ENCODE measurements around the gene ANGPTL3. TPM values are rescaled to one million over a fixed set of nuclear protein-coding genes. Genes with fewer than 3 reads are reported as not detected.

Gene ANGPTL3
- total RNA-seq, 4 donors from 2014 or later: not detected

DNA sequence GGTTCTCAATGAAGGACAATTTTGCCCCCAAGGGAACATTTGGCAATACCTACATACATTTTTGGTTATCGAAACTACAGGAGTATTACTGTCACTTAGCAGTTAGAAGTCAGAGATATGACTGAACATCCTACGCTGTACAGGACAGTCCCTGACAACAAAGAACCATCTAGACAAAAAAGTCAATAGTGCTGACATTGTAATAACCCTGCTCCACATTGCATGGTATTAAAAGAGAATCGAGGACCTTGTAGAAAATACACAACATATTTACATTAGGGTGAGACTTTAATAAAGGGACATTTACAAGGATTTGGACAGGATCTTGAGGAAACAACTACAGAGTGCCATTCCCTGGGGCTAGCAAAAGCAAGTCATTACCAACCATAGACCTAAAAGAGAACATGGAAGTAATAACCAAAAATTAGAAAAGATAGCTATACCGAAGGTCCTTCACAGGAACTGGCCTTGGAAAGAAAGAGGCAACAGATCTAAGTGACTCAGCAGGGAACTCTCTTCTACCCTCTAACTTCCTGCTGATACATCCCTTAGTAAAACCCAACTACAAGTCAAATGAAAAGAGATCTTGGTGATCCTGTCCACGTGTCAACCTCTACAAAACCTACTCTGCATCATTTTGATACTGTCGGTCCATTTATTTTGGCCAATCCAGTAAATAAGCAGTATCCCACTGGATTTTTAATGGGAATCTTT, 40.2 kb downstream of the ANGPTL3 start:
- Histone ChIP-seq H3K4me1 (no peaks in the 10 kb centered on the region), H3K9me3 (peaks cover 0 to 7% (median 0%) of the 10 kb centered on the region in 4 donors), H3K36me3 (peaks cover 0 to 58% (median 27%) of the 10 kb centered on the region in 4 donors), H3K4me3 (no peak overlapping the region), H3K27me3 (no peaks in the 10 kb centered on the region), H3K27ac (replicated peaks in 1 of 4) (no peak overlapping the region)
- 91% methylated on average over 6 of the region's 6 CpGs for WGBS
- intact Hi-C loops (cut with DNase I): no loop called here
- no peak for DNase-seq (ENCODE audit: extremely low spot score)
- TF ChIP-seq POLR2A (IDR thresholded peaks at IDR 0.05; ENCODE audit: low read depth): no peak
- no peak for TF ChIP-seq EP300 (IDR thresholded peaks at IDR 0.05)
- no peak for TF ChIP-seq POLR2AphosphoS5 (IDR thresholded peaks at IDR 0.05)
- TF ChIP-seq, protein P1, sequence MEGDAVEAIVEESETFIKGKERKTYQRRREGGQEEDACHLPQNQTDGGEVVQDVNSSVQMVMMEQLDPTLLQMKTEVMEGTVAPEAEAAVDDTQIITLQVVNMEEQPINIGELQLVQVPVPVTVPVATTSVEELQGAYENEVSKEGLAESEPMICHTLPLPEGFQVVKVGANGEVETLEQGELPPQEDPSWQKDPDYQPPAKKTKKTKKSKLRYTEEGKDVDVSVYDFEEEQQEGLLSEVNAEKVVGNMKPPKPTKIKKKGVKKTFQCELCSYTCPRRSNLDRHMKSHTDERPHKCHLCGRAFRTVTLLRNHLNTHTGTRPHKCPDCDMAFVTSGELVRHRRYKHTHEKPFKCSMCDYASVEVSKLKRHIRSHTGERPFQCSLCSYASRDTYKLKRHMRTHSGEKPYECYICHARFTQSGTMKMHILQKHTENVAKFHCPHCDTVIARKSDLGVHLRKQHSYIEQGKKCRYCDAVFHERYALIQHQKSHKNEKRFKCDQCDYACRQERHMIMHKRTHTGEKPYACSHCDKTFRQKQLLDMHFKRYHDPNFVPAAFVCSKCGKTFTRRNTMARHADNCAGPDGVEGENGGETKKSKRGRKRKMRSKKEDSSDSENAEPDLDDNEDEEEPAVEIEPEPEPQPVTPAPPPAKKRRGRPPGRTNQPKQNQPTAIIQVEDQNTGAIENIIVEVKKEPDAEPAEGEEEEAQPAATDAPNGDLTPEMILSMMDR (IDR thresholded peaks at IDR 0.05): no peak

DNA sequence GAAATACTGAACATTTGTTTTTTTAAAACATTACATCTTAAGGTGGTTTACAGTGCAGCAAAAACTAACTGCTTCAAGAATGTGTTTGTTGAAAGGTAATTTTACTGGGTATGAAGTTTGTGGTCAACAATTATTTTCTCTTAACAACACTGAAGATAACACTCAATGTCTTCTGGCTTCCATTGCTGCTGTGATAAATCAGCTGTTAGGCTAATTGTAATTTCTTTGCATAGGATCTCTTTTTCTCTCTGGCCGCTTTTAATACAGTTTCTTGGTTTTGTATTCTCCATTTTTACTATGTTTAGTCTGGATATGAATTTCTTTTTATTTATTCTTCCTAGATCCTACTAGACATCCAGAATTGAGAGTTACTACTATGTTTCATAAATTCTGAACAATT, 46.0 kb downstream of the ANGPTL3 start:
- no peaks in the 10 kb centered on the region for H3K27me3 ChIP-seq
- no peaks in the 10 kb centered on the region for H3K4me1 ChIP-seq
- TF ChIP-seq EP300 (IDR thresholded peaks at IDR 0.05) (no peak), POLR2AphosphoS5 (IDR thresholded peaks at IDR 0.05) (no peak), POLR2A (IDR thresholded peaks at IDR 0.05; ENCODE audit: low read depth) (no peak)
- TF ChIP-seq, protein P1 (IDR thresholded peaks at IDR 0.05): no peak
- WGBS: 100% methylated on average over 1 of the region's 1 CpG
- intact Hi-C loops (cut with DNase I): no loop called here
- no peaks in the 10 kb centered on the region for H3K9me3 ChIP-seq
- H3K4me3 ChIP-seq: no peak overlapping the region
- peaks cover 0 to 43% (median 18%) of the 10 kb centered on the region in 4 donors for H3K36me3 ChIP-seq
- H3K27ac ChIP-seq (replicated peaks in 1 of 4): no peak overlapping the region
- DNase-seq (ENCODE audit: extremely low spot score): no peak

DNA sequence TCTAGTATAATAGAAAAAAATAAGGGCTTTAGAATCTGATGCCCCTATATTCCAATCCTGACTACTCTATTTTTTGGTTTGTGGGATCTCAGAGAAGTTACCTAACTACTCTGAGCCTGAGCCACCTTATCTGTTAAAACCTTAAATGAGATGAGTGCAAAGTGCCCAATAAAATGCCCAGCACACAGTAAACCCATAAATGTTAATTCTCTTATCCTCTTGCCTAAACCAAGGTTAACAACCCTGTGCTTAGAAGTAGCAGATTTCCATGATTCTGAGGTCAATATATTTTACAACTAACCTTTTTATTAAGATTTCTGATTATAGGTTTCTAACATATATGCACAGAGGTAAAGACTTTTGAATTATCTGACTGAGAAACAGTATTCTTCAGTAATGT, 55.1 kb downstream of the ANGPTL3 start:
- Histone ChIP-seq H3K4me3 (no peak overlapping the region), H3K4me1 (peaks cover 0 to 10% (median 9%) of the 10 kb centered on the region in 4 donors), H3K36me3 (peaks cover 0 to 14% (median 4%) of the 10 kb centered on the region in 4 donors), H3K27ac (replicated peaks in 1 of 4) (no peak overlapping the region), H3K9me3 (no peaks in the 10 kb centered on the region), H3K27me3 (no peaks in the 10 kb centered on the region)
- DNase-seq (ENCODE audit: extremely low spot score): no peak
- TF ChIP-seq EP300 (IDR thresholded peaks at IDR 0.05) (no peak), POLR2AphosphoS5 (IDR thresholded peaks at IDR 0.05) (no peak), POLR2A (IDR thresholded peaks at IDR 0.05; ENCODE audit: low read depth) (no peak)
- TF ChIP-seq, protein P1 (IDR thresholded peaks at IDR 0.05): no peak
- intact Hi-C loops (cut with DNase I): no loop called here

GRCh38 chr1:62654744-62655143, 57.4 kb downstream of the ANGPTL3 start:
- Histone ChIP-seq H3K9me3 (no peaks in the 10 kb centered on the region), H3K36me3 (peaks cover 0 to 12% (median 4%) of the 10 kb centered on the region in 4 donors), H3K27me3 (no peaks in the 10 kb centered on the region), H3K4me3 (no peak overlapping the region), H3K4me1 (peaks cover 0 to 10% (median 9%) of the 10 kb centered on the region in 4 donors), H3K27ac (replicated peaks in 1 of 4) (no peak overlapping the region)
- intact Hi-C loops (cut with DNase I): no loop called here
- WGBS: 66% methylated on average over 1 of the region's 1 CpG
- no peak for TF ChIP-seq POLR2A (IDR thresholded peaks at IDR 0.05; ENCODE audit: low read depth)
- TF ChIP-seq, protein P1 (IDR thresholded peaks at IDR 0.05): no peak
- TF ChIP-seq POLR2AphosphoS5 (IDR thresholded peaks at IDR 0.05): no peak
- no peak for TF ChIP-seq EP300 (IDR thresholded peaks at IDR 0.05)
- DNase-seq (ENCODE audit: extremely low spot score): no peak

Other genes starting within 250 kb of the ANGPTL3 start
- gene USP1, start 160.5 kb upstream of the ANGPTL3 start, total RNA-seq: 10 to 100 TPM; 21.0 to 32.4 (median 27.6) TPM
- gene DOCK7, start 90.9 kb downstream of the ANGPTL3 start, total RNA-seq: 10 to 100 TPM; 27.7 to 66.7 (median 30.5) TPM
- gene ATG4C, start 186.6 kb downstream of the ANGPTL3 start, total RNA-seq: 10 to 100 TPM in 1 of 4 donors, 1 to 10 TPM in 3; 5.0 to 12.5 (median 8.3) TPM